GM19043 (cell line): Measurements from ENCODE around the gene ETS2.
A peak's percentile ranks its signal among the peaks of the same experiment; 100 is the strongest.
"Not testable (repeated sequence)": the region's sequence is repeated elsewhere in the genome, so short reads cannot be mapped to it uniquely, and the experiment has no call there.

Experiments used
- ATAC-seq: cut with Tn5 transposase; IDR thresholded peaks from one replicate; pipeline ENCODE4 v1.9.1; 2021; ENCODE audit warnings: low read depth; ENCODE audit not compliant: unreplicated experiment

ETS2 gene

DNA sequence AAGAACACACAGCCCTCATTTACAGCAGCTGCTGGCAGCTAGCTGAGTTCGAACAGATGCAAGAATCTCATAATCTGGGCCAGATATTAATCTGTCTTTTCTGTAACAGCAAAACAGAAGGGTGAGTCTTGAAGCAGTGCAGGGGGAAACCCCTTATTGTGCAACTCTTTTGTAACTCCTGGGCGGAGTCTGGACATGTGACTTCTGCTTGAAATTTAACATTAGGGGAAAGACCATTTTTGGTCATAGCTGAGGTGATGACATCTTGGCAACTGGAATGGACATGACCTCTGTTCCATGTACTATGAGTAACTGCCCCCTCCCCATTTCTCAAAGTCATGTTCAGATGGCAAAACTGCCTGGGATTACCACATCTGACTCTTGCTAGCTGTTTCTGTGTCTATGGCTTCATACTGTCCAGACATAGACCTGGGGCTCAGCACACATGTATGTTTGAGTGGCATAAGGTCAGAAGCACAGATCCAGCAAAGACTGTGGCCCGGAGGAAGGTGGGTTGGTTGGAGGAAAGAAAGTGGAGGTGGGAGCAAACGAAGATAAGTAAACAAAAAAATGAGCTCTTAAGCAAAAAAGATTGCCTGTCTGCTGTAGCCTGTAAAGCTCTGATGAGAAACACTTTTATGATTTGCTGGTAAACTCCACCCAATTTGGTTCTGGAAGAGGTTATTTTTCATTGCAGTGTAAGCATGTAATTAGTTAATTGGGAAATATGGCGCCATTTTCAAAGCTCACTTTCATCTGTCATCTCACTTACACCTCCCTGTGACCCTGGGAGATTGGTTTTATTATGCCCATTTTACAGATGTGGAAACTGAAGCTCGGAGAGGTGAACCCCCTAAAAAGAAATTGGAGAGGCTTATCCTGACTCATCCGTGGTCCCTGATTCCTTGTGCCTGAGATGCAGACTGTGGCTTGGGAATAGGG lies 26.1 kb downstream of the ETS2 start:
- peak; percentile 78 for ATAC-seq

DNA sequence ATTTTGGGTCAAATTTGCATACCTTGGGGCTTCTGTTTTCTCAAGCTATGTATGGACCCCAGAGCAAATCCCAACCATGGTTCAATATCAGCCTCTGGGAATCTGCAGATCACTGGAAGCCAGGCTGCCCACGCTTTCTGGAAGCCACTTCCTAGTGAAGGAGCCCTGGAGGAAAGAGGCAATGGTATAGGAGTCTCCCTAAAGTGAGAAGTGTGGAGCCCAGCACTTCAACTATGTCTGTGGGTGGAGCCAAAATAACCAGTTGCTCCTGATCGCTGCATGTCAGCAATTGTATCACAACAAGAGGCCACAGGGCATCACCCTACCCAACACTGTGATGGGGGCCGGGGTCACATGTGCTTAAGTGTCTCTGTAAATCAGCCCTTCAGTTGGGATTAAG lies 26.9 kb downstream of the ETS2 start:
- no peak for ATAC-seq

- no peak for ATAC-seq
These were observed 27.4 kb downstream of the ETS2 start for GRCh38 chr21:38833117-38833516.

DNA sequence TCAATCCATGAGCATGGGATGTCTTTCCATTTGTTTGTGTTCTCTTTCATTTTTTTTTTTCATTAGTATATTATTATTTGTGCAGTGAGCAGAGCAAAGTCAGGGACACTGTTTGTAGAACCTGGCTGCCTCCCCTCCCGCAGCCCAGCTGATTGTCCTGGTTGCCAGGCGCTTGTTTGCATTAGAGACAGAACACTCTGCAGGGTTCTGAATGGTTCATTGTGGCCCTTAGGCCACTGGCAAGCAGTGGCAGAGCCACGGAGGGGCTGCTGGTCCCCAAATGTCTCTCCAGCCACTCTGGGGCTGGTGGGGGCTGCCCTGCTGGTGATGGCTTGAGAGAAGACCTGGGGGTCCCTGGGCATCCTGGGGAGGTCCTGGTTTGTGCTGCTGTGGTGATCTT lies 29.0 kb downstream of the ETS2 start:
- no peak for ATAC-seq

- no peak for ATAC-seq
These were observed 32.2 kb downstream of the ETS2 start for GRCh38 chr21:38837806-38838461.

DNA sequence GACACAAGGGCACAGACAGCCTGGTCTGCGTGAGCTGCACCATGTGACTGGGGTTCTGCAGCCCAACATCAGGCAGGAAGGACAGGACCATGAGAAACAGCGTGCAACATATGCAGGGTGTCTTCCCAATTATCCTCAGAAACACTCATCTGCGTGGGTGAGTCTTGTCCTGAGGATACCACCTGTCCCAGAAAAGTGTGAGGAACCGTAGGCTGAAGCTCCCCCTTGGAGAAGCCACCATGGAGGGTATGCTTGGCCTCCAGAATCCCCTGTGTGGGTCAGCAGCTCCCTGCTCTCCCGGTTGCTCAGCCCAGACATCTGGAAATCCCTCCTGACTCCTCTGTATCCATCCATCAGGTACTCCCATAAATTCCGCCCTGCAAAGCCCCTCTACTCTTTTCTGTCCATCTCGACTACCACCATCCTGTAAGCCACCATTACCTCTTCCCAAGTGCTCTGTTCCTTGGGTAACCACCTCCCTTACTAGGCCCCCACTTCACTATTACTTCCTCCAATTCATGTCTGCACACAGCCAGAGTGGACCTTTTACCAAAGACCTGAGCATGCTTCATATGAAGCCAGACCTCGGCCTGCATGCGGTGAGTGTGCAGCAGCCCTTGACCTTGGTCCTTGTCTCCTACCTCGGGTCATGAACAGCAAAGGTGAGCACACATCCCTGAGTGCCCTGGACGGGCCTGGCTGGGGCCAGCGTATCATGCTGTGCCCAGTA lies 33.0 kb downstream of the ETS2 start:
- no peak for ATAC-seq

GRCh38 chr21:38839328-38840286 lies 33.9 kb downstream of the ETS2 start:
- ATAC-seq = no peak

GRCh38 chr21:38840456-38841300 lies 34.9 kb downstream of the ETS2 start:
- ATAC-seq = no peak

DNA sequence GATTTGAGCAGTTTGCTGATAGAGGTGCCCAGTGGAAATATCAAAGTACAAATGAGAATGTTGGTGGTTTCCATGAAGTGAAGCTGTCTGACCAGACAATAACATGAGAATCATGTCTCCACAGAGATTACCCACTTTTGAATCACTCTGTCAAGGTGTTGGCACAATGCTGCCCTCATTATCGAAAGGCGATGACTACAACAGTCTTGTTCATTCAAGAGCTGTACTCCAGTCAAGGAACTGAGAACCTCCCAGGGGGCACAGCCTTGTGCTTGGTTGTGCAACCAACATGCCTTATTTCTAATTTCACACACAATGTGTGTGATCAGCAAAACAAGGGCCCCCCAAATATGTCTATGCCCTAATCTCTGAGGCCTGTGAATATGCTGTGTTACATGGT lies 35.7 kb downstream of the ETS2 start:
- ATAC-seq = no peak

- no peak for ATAC-seq
These were observed 36.4 kb downstream of the ETS2 start for GRCh38 chr21:38842079-38842478.

- no peak for ATAC-seq
These were observed 37.6 kb downstream of the ETS2 start for GRCh38 chr21:38843379-38843778.

GRCh38 chr21:38843806-38844503 lies 38.2 kb downstream of the ETS2 start:
- no peak for ATAC-seq

- ATAC-seq = not testable (repeated sequence)
These were observed 39.6 kb downstream of the ETS2 start for GRCh38 chr21:38845374-38845773.

- no peak for ATAC-seq
These were observed 41.8 kb downstream of the ETS2 start for GRCh38 chr21:38847556-38847955.

- ATAC-seq = no peak
These were observed 42.5 kb downstream of the ETS2 start for GRCh38 chr21:38848187-38848609.

- ATAC-seq = no peak
These were observed 44.0 kb downstream of the ETS2 start for GRCh38 chr21:38849776-38850175.

DNA sequence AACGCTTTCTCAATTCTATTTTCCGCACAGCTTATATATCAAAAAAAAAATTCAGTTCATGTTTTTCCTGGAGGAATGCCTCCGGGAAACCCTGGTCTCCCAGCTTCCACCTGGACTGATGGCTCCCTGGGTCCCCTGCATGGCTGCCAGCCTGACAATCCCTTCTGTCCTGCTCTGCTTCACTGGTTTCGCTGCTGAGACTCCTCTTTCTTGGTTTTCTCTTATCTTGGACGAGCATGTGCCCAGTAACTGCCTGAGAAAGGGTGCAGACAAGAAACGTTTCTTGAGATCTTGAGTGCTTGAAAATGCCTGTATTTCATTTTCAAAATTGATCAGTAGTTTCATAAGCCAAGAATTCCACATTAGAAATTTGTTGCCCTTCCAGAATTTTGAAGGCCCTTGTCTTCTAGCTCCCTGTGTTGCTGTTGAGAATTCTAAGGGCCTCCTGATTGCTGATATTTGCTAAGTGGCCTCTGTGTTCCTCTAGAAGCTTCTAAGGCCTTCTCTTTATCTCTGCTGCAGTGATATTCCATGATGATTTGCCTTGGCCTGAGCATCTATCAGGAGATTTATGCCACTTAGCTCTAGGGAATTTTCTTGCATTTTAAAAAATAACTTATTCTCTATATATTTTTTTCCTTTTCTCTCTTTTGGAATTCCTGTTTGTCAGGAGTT lies 44.7 kb downstream of the ETS2 start:
- no peak for ATAC-seq

GRCh38 chr21:38851101-38851500 lies 45.4 kb downstream of the ETS2 start:
- no peak for ATAC-seq
